K562 treated with DMSO at 1 percent for 24 hours (cell line): ENCODE measurements around the gene GUCY2F. TPM values are rescaled to one million over a fixed set of nuclear protein-coding genes. Genes with fewer than 3 reads are reported as not detected.

Experiments used
- total RNA-seq: library from RNA; unstranded; fragments of 300-600 nt; gene quantifications from 2 replicates; pipeline ENCODE4 v1.2.3, GENCODE V29; 2022; ENCODE audit warnings: low read depth; ENCODE audit not compliant: insufficient read depth

Gene GUCY2F
- total RNA-seq: not detected in 2 replicates

DNA sequence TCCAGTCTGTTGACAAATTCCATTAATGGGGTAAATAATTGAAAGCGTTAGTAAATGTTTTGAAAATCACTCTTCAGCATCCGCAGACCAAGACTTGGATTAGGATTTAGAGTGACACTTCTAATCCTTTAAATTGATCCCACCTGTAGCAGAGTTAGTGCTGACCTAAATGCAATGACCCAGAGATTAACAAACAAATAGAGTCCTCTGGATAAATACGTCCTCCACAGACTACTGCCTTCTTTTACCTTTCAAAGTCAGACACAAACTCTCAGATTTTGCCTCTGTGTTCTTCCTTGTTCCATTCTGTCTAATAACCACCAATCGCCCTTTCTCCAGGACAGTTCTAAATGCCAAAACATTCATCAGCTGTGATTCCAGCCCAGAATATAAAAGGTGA lies at the start of gene GUCY2F:
Gene GUCY2F, minus strand, starts transcription at position 101 of the 400 bp plus-strand sequence. CDS start 6,150 bp downstream, outside the sequence.

Other genes starting within 250 kb of the GUCY2F start
- gene NXT2, start 54.8 kb upstream of the GUCY2F start, total RNA-seq: 7.4 and 12.3 TPM in 2 replicates
- not detected in 2 replicates for gene KCNE5, start 143.1 kb upstream of the GUCY2F start, total RNA-seq